NCI-H2171 treated with DMSO at 0.1 percent for 48 hours (cell line): ENCODE measurements around the gene CCDC106.
A peak's percentile ranks its signal among the peaks of the same experiment; 100 is the strongest.

Source experiments
- DNase-seq: peaks from one replicate; lab custom pipeline; 2025; lab: John Stamatoyannopoulos, UW

CCDC106 gene

GRCh38 chr19:55637534-55637933 lies 10.5 kb upstream of the CCDC106 start:
- DNase-seq = no peak

GRCh38 chr19:55638864-55639359 lies 9.1 kb upstream of the CCDC106 start:
- peak; percentile 56 for DNase-seq

GRCh38 chr19:55640043-55640576 lies 7.9 kb upstream of the CCDC106 start:
- DNase-seq = no peak

GRCh38 chr19:55640577-55641425 lies 7.2 kb upstream of the CCDC106 start, which contains the start of gene ZNF580:
Gene ZNF580, plus strand, starts transcription at chr19:55641002. Its CDS starts 1,507 bp downstream, at chr19:55642509.
- peak; percentile 69 for DNase-seq

GRCh38 chr19:55641426-55642152 lies 6.4 kb upstream of the CCDC106 start:
- peak; percentile 69 for DNase-seq

- peak; percentile 53 for DNase-seq
Observed at GRCh38 chr19:55642153-55643002, 5.6 kb upstream of the CCDC106 start.

GRCh38 chr19:55643003-55643886 lies 4.8 kb upstream of the CCDC106 start, which contains the start of gene ZNF581:
Gene ZNF581, plus strand, starts transcription at chr19:55643649. Its CDS starts 923 bp downstream, at chr19:55644572.
- DNase-seq = peak; percentile 85

GRCh38 chr19:55643887-55644176 lies 4.2 kb upstream of the CCDC106 start:
- no peak for DNase-seq

- peak; percentile 7 for DNase-seq
Observed at GRCh38 chr19:55644191-55644833, 3.7 kb upstream of the CCDC106 start.

- no peak for DNase-seq
Observed at GRCh38 chr19:55644842-55645511, 3.0 kb upstream of the CCDC106 start.

- DNase-seq = no peak
Observed at GRCh38 chr19:55645512-55645881, 2.5 kb upstream of the CCDC106 start.

- peak; percentile 43 for DNase-seq
Observed at GRCh38 chr19:55646889-55647731, 902 bp upstream of the CCDC106 start.

- no peak for DNase-seq
Observed at GRCh38 chr19:55648585-55649267, 714 bp downstream of the CCDC106 start.

GRCh38 chr19:55649268-55650125 lies 1.5 kb downstream of the CCDC106 start:
- no peak for DNase-seq

GRCh38 chr19:55650126-55650557 lies 2.1 kb downstream of the CCDC106 start:
- no peak for DNase-seq

GRCh38 chr19:55650602-55651230 lies 2.7 kb downstream of the CCDC106 start:
- no peak for DNase-seq

- DNase-seq = no peak
Observed at GRCh38 chr19:55651236-55651635, 3.2 kb downstream of the CCDC106 start.
